ENCODE measurements around the gene PTH.

Gene PTH

GRCh38 chr11:13461291-13461690 is 34.5 kb downstream of the PTH start:
- H3K4me3 ChIP-seq (ENCODE audit: low read depth, low read length) = no peak overlapping the region
- in situ Hi-C loops (cut with HindIII; ENCODE audit: low sequenced_read_pairs) = no loop called here
- no peak for DNase-seq (ENCODE audit: low read depth)
- TF ChIP-seq CTCF (IDR thresholded peaks at IDR 0.05; ENCODE audit: low read depth, low read length, missing control alignments) = no peak

- no peak for TF ChIP-seq CTCF (IDR thresholded peaks at IDR 0.05; ENCODE audit: low read depth, low read length, missing control alignments)
These were observed 44.9 kb downstream of the PTH start for GRCh38 chr11:13450832-13451397.

GRCh38 chr11:13449522-13449921 is 46.3 kb downstream of the PTH start:
- no peak for TF ChIP-seq CTCF (IDR thresholded peaks at IDR 0.05; ENCODE audit: low read depth, low read length, missing control alignments)
- in situ Hi-C loops (cut with HindIII; ENCODE audit: low sequenced_read_pairs) = no loop called here
- no peak overlapping the region for H3K4me3 ChIP-seq (ENCODE audit: low read depth, low read length)
- no peak for DNase-seq (ENCODE audit: low read depth)

More at GRCh38 chr11:13450832-13451397, 44.9 kb downstream of the PTH start:
- DNase-seq (ENCODE audit: low read depth) = no peak
- no peak overlapping the region for H3K4me3 ChIP-seq (ENCODE audit: low read depth, low read length)
- in situ Hi-C loops (cut with HindIII; ENCODE audit: low sequenced_read_pairs) = no loop called here

GRCh38 chr11:13448876-13449275 is 46.9 kb downstream of the PTH start:
- DNase-seq (ENCODE audit: low read depth) = no peak
- in situ Hi-C loops (cut with HindIII; ENCODE audit: low sequenced_read_pairs) = no loop called here
- TF ChIP-seq CTCF (IDR thresholded peaks at IDR 0.05; ENCODE audit: low read depth, low read length, missing control alignments) = no peak
- H3K4me3 ChIP-seq (ENCODE audit: low read depth, low read length) = no peak overlapping the region

GRCh38 chr11:13446444-13446843 is 49.4 kb downstream of the PTH start:
- no peak for TF ChIP-seq CTCF (IDR thresholded peaks at IDR 0.05; ENCODE audit: low read depth, low read length, missing control alignments)
- in situ Hi-C loops (cut with HindIII; ENCODE audit: low sequenced_read_pairs) = no loop called here
- DNase-seq (ENCODE audit: low read depth) = no peak
- no peak overlapping the region for H3K4me3 ChIP-seq (ENCODE audit: low read depth, low read length)

GRCh38 chr11:13445588-13445987 is 50.2 kb downstream of the PTH start:
- in situ Hi-C loops (cut with HindIII; ENCODE audit: low sequenced_read_pairs) = no loop called here
- no peak for TF ChIP-seq CTCF (IDR thresholded peaks at IDR 0.05; ENCODE audit: low read depth, low read length, missing control alignments)
- no peak overlapping the region for H3K4me3 ChIP-seq (ENCODE audit: low read depth, low read length)
- no peak for DNase-seq (ENCODE audit: low read depth)

Data from astrocyte of the cerebellum (primary cell).